Measurements from ENCODE around the gene PI4K2A. TPM values are rescaled to one million over a fixed set of nuclear protein-coding genes. Genes with fewer than 3 reads are reported as not detected.

The PI4K2A gene
- 20.1 and 21.4 TPM in 2 replicates for total RNA-seq

GRCh38 chr10:97640174-97640867 is at the start of gene PI4K2A:
Gene PI4K2A (plus strand): TSS chr10:97640671. CDS start chr10:97640743, 72 bp downstream.

GRCh38 chr10:97632949-97633884 is 7.3 kb upstream of the PI4K2A start, which contains the start of gene MORN4:
Gene MORN4 (minus strand): TSS chr10:97633500. CDS start chr10:97619653, 13,847 bp downstream.

DNA sequence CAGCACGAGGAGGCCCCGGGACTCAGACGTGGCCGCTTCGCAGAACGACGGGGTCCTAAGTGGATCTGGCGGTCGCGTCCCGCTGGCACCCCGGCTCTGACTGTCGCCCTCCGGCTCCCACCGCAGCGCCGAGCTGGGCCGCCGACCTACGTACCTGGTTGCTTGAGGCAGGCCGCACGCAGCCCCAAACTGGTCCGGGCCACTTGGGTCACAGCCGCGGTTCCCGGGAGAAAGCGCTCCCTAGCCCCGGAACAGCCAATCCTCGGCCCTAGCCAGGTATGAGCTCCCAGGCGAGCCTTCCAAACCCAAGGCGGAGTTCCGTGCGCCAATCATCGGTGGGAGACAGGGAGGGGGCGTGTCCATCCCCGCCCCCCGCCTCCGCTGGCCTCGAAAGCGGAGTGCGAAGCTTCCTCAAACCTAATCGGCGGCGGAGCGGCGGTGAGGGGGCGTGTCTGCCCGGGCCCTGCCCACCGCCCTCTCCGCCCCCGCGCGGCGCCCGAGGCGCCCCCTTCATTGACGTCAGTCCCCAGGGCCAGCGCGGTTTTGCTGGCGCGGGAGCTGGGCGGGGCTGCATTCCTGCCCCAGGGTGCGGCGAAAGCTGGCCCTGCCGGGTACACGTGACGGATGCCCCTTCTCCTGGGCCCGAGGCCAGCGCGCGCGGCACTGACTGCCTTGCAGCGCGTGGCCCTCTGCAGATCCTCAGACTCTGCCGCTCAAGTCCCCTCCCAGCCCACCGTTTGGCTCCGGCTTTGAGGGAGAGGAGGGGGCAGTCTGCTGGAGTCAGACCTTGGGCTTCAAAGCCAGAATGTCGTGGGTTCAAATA is 46.7 kb downstream of the PI4K2A start, which contains the start of gene AVPI1:
Gene AVPI1, minus strand, starts transcription at position 280 of the 823 bp plus-strand sequence. CDS start 7,336 bp downstream, outside the sequence.

GRCh38 chr10:97713339-97713825 is 72.9 kb downstream of the PI4K2A start, which contains the start of gene MARVELD1:
Gene MARVELD1 (plus strand): TSS chr10:97713730. CDS start chr10:97713877, 147 bp downstream.

Other genes starting within 250 kb of the PI4K2A start
- gene RRP12, start 239.3 kb upstream of the PI4K2A start, total RNA-seq: 14.7 and 38.3 TPM in 2 replicates
- 489 and 612 TPM in 2 replicates for gene PGAM1, start 214.5 kb upstream of the PI4K2A start, total RNA-seq
- gene EXOSC1, start 194.7 kb upstream of the PI4K2A start, total RNA-seq: 36.1 and 39.3 TPM in 2 replicates
- gene ZDHHC16, start 194.5 kb upstream of the PI4K2A start, total RNA-seq: 36.6 and 80.9 TPM in 2 replicates
- gene MMS19, start 142.2 kb upstream of the PI4K2A start, total RNA-seq: 64.6 and 77.5 TPM in 2 replicates
- 16.9 and 31.4 TPM in 2 replicates for gene UBTD1, start 141.7 kb upstream of the PI4K2A start, total RNA-seq
- gene ANKRD2, start 67.9 kb upstream of the PI4K2A start, total RNA-seq: 0.85 and 2.5 TPM in 2 replicates
- gene HOGA1, start 56.3 kb upstream of the PI4K2A start, total RNA-seq: 0.56 and 0.58 TPM in 2 replicates
- 0.19 TPM in 1 of 2 replicates, not detected in the other for gene C10orf62, start 51.0 kb upstream of the PI4K2A start, total RNA-seq
- gene MORN4, start 7.2 kb upstream of the PI4K2A start, total RNA-seq: 3.7 and 5.8 TPM in 2 replicates
- gene AVPI1, start 46.6 kb downstream of the PI4K2A start, total RNA-seq: 15.3 and 27.6 TPM in 2 replicates
- gene MARVELD1, start 73.1 kb downstream of the PI4K2A start, total RNA-seq: 15.5 and 22.8 TPM in 2 replicates
- gene ZFYVE27, start 96.5 kb downstream of the PI4K2A start, total RNA-seq: 21.3 and 29.6 TPM in 2 replicates
- not detected in 2 replicates for gene SFRP5, start 131.3 kb downstream of the PI4K2A start, total RNA-seq
- gene GOLGA7B, start 209.2 kb downstream of the PI4K2A start, total RNA-seq: under 0.01 TPM in 1 of 2 replicates, not detected in the other

Data from regular cardiac myocyte (primary cell).